Endodermal cell (in vitro differentiated cells): Measurements from ENCODE around the gene COL27A1. TPM values are rescaled to one million over a fixed set of nuclear protein-coding genes. Genes with fewer than 3 reads are reported as not detected.

Experiments
- DNase-seq: peaks from one replicate; pipeline ENCODE4 v3.0.0-alpha.2; 2017
- H3K27ac ChIP-seq: 2 replicates; pipeline ENCODE4 v1.5.1; 2013; ENCODE audit warnings: mild to moderate bottlenecking, low read depth, low read length, moderate library complexity
- H3K27me3 ChIP-seq: 2 replicates; pipeline ENCODE4 v1.6.1; 2013; ENCODE audit warnings: mild to moderate bottlenecking, low read length, moderate library complexity; ENCODE audit not compliant: insufficient read depth, control insufficient read depth, poor library complexity, severe bottlenecking
- H3K36me3 ChIP-seq: 2 replicates; pipeline ENCODE4 v1.7.0; 2013; ENCODE audit warnings: mild to moderate bottlenecking, low read length, moderate library complexity; ENCODE audit not compliant: control insufficient read depth, insufficient read depth
- H3K4me1 ChIP-seq: one replicate; pipeline ENCODE4 v1.7.0; 2013; ENCODE audit warnings: low read length; ENCODE audit not compliant: control insufficient read depth, insufficient read depth
- H3K4me3 ChIP-seq: 2 replicates; pipeline ENCODE4 v1.5.1; 2013; ENCODE audit warnings: mild to moderate bottlenecking, low read length, moderate library complexity
- H3K9ac ChIP-seq: 2 replicates; pipeline ENCODE4 v1.6.1; 2013; ENCODE audit warnings: mild to moderate bottlenecking, low read length, moderate library complexity; ENCODE audit not compliant: poor library complexity, severe bottlenecking; ENCODE audit errors: extremely low read depth
- H3K9me3 ChIP-seq: 2 replicates; pipeline ENCODE4 v1.6.1; 2013; ENCODE audit warnings: mild to moderate bottlenecking, low read length, moderate library complexity; ENCODE audit not compliant: control insufficient read depth
- H3K27ac Mint-ChIP-seq: 2 replicates; pipeline ENCODE4 v1.8.0; 2020; ENCODE audit warnings: mixed read lengths
- H3K27me3 Mint-ChIP-seq: 2 replicates; pipeline ENCODE4 v1.8.0; 2021; ENCODE audit warnings: mild to moderate bottlenecking, mixed read lengths; ENCODE audit not compliant: insufficient read depth
- H3K36me3 Mint-ChIP-seq: 2 replicates; pipeline ENCODE4 v1.8.0; 2020; ENCODE audit warnings: low read depth, mixed read lengths
- H3K4me1 Mint-ChIP-seq: 2 replicates; pipeline ENCODE4 v1.8.0; 2020; ENCODE audit warnings: mixed read lengths
- H3K4me3 Mint-ChIP-seq: 2 replicates; pipeline ENCODE4 v1.8.0; 2020; ENCODE audit warnings: mild to moderate bottlenecking, moderate library complexity, mixed read lengths
- H3K9me3 Mint-ChIP-seq: 2 replicates; pipeline ENCODE4 v1.8.0; 2020; ENCODE audit warnings: mild to moderate bottlenecking, mixed read lengths
- CTCF ChIP-seq: fragments of 200-600 bp; sonication (generic); conservative IDR thresholded peaks from 2 replicates; pipeline ENCODE4 v1.5.0; 2021; ENCODE audit warnings: antibody characterized with exemption, mild to moderate bottlenecking
- WGBS, 2 experiments: methylation state at CpG; one replicate each; pipeline versions ENCODE4 v1.1.5 to v1.1.7; 2013; ENCODE audit warnings: missing lambda C conversion rate in 2 of 2, mixed read lengths in 1 of 2; ENCODE audit not compliant: insufficient coverage in 1 of 2, insufficient read length in 1 of 2; 5-methylcytosine and 5-hydroxymethylcytosine counted together
- total RNA-seq, 2 donors: library from RNA; stranded (reverse); fragmentation: NEBNext Ultra II Directional in 1 of 2; extraction: Animal tissue kit (Norgen Biotek cat#: 25700) in 1 of 2; gene quantifications; 2 replicates in 1 of 2; 3 replicates in 1 of 2; pipeline ENCODE4 v1.2.1, GENCODE V29; 2021

COL27A1 gene
- total RNA-seq, 2 donors from 2014 or later: 43.8 to 69.5 TPM

GRCh38 chr9:114248299-114248707 lies 93.0 kb downstream of the COL27A1 start:
- no peak for DNase-seq
- Histone ChIP-seq H3K27ac (no peak overlapping the region), H3K9me3 (no peaks in the 10 kb centered on the region), H3K36me3 (peaks cover 52% of the 10 kb centered on the region), H3K27me3 (no peaks in the 10 kb centered on the region), H3K9ac (no peak overlapping the region), H3K4me1 (no peaks in the 10 kb centered on the region), H3K4me3 (no peak overlapping the region)
- 93 to 98% methylated on average over 5 to 11 of the region's 11 CpGs for WGBS, 2 experiments
- H3K9me3 Mint-ChIP-seq: no peaks in the 10 kb centered on the region
- no peak for TF ChIP-seq CTCF
- H3K4me3 Mint-ChIP-seq: no peak overlapping the region
- H3K27ac Mint-ChIP-seq: no peak overlapping the region
- peaks cover 9% of the 10 kb centered on the region for H3K36me3 Mint-ChIP-seq
- H3K27me3 Mint-ChIP-seq: no peaks in the 10 kb centered on the region
- no peaks in the 10 kb centered on the region for H3K4me1 Mint-ChIP-seq

GRCh38 chr9:114249424-114250234 lies 94.3 kb downstream of the COL27A1 start:
- Histone ChIP-seq H3K36me3 (peaks cover 49% of the 10 kb centered on the region), H3K27me3 (no peaks in the 10 kb centered on the region), H3K4me1 (no peaks in the 10 kb centered on the region), H3K27ac (no peak overlapping the region), H3K4me3 (no peak overlapping the region), H3K9ac (no peak overlapping the region), H3K9me3 (no peaks in the 10 kb centered on the region)
- Mint-ChIP-seq H3K4me3 (no peak overlapping the region), H3K27ac (no peak overlapping the region), H3K36me3 (peaks cover 11% of the 10 kb centered on the region), H3K4me1 (no peaks in the 10 kb centered on the region), H3K9me3 (no peaks in the 10 kb centered on the region), H3K27me3 (no peaks in the 10 kb centered on the region)
- TF ChIP-seq CTCF: no peak
- 95 to 97% methylated on average over 19 to 21 of the region's 21 CpGs for WGBS, 2 experiments
- DNase-seq: no peak

GRCh38 chr9:114250235-114250568 lies 94.9 kb downstream of the COL27A1 start:
- Mint-ChIP-seq H3K4me3 (no peak overlapping the region), H3K36me3 (peaks cover 11% of the 10 kb centered on the region), H3K27me3 (no peaks in the 10 kb centered on the region), H3K27ac (peak overlapping the region; percentile 58), H3K9me3 (no peaks in the 10 kb centered on the region), H3K4me1 (no peaks in the 10 kb centered on the region)
- TF ChIP-seq CTCF: no peak
- no peaks in the 10 kb centered on the region for H3K4me1 ChIP-seq
- no peak overlapping the region for H3K27ac ChIP-seq
- H3K9me3 ChIP-seq: no peaks in the 10 kb centered on the region
- 93% methylated on average over 8 to 13 of the region's 13 CpGs for WGBS, 2 experiments
- no peak overlapping the region for H3K4me3 ChIP-seq
- H3K27me3 ChIP-seq: no peaks in the 10 kb centered on the region
- no peak for DNase-seq
- H3K9ac ChIP-seq: no peak overlapping the region
- H3K36me3 ChIP-seq: peaks cover 46% of the 10 kb centered on the region
